K562 (cell line): ENCODE data around the gene MPV17L2. TPM values are rescaled to one million over a fixed set of nuclear protein-coding genes. Genes with fewer than 3 reads are reported as not detected.

Experiments
- AFF4 ChIP-seq: sonication (generic); formaldehyde crosslinking; IDR thresholded peaks from 2 replicates; pipeline ENCODE4 v1.8.0; 2023; ENCODE audit warnings: mild to moderate bottlenecking, missing genetic modification reagents
- EHMT2 ChIP-seq: fragments of 450-650 bp; IDR thresholded peaks from 2 replicates; pipeline ENCODE4 v1.6.1; 2018; ENCODE audit warnings: antibody characterized with exemption
- KLF13 ChIP-seq: fragments of 450-650 bp; IDR thresholded peaks from 2 replicates; pipeline ENCODE4 v1.6.1; 2016; ENCODE audit warnings: missing genetic modification characterization, low read depth, mild to moderate bottlenecking, missing compliant biosample characterization, moderate library complexity, borderline replicate concordance
- PHB2 ChIP-seq: fragments of 450-650 bp; IDR thresholded peaks from 2 replicates; pipeline ENCODE4 v1.6.1; 2017; ENCODE audit warnings: low read depth
- RERE ChIP-seq: sonication (generic); formaldehyde crosslinking; IDR thresholded peaks from 2 replicates; pipeline ENCODE4 v1.8.0; 2023; ENCODE audit warnings: missing genetic modification reagents, mild to moderate bottlenecking, borderline replicate concordance
- ZNF311 ChIP-seq: fragments of 250-450 bp; sonication (Bioruptor Pico); IDR thresholded peaks from 2 replicates; pipeline ENCODE4 v1.4.0; 2020; ENCODE audit warnings: mild to moderate bottlenecking, moderate library complexity
- polyA plus RNA-seq, 8 experiments: library from polyadenylated mRNA; depleted of rRNA in 4 of 8; stranded (reverse) in 5 of 8; unstranded in 3 of 8; fragments of >200 nt; fragmentation: Nextera tagmentation in 2 of 8; fragmentation: Illumina TruSeq in 1 of 8; extraction: Ambion mirVana in 2 of 8; extraction: Trizol in 1 of 8; gene quantifications; 2 replicates each; pipeline versions ENCODE4 v1.2.1 to v1.2.3, GENCODE V29; 2011 to 2014; ENCODE audit warnings: inconsistent platforms in 1 of 8, missing spikeins in 1 of 8
- total RNA-seq, 7 experiments: library from RNA; depleted of rRNA in 6 of 7; stranded (reverse); fragments of >200 nt in 6 of 7; fragmentation: Illumina TruSeq in 2 of 7; extraction: Trizol in 2 of 7; gene quantifications; 2 replicates each; pipeline versions ENCODE4 v1.2.1 to v1.2.3, GENCODE V29; 2011 to 2021; ENCODE audit warnings: low replicate concordance in 1 of 7

The MPV17L2 gene
- total and polyA plus RNA-seq, 9 of the 15 experiments (the other 6 are each of a cell fraction or from before 2014, with no cell fraction given): 10.6 to 60.2 (median 28.5) TPM

GRCh38 chr19:18144361-18144760 lies 48.7 kb upstream of the MPV17L2 start (continued):
- TF ChIP-seq EHMT2: no peak
- no peak for TF ChIP-seq KLF13
- TF ChIP-seq AFF4 (CRISPR knock-in tag): no peak
- TF ChIP-seq RERE: no peak
- TF ChIP-seq ZNF311: no peak
- no peak for TF ChIP-seq PHB2
- TF ChIP-seq, all 486 proteins: peak for 0
